GM18498 (cell line): Measurements from ENCODE around the gene AGPAT2.

Experiments
- ATAC-seq: cut with Tn5 transposase; IDR thresholded peaks from one replicate; pipeline ENCODE4 v1.9.1; 2021; ENCODE audit warnings: mild to moderate bottlenecking, moderate library complexity; ENCODE audit not compliant: unreplicated experiment

Gene AGPAT2

DNA sequence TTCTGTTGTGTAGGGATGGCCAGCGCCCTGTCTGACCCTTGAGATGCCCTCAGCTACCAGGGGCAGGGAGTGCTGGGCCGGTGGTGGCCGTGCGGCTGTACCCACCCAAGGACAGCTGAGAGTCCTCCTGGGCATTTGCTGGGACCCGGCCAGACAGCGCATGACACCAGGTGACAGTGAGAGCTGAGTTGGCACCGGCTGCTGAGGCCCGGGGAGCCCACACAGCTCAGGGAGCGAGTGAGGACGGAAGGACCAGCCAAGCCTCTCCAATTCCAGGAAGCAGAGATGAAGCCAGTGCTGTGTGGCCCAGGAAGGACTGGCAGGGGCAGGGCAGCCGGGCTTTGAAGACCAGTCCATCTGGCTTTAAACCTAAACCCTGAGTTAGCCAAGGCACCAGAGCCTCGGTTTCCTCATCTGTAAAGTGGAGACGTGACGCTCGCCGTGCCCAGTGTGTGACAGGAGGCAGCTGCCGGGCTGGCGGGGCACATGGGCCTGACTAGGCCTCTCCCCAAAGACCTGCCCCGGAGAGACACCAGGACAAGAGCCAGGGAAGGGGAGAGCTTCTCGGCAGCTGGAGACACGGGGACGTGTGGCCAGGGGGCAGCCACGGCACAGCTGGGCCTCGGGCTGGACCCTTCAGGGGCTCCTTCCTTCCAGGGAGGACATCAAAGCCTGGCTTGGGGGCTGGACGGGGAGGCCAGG, 3.0 kb upstream of the AGPAT2 start:
- no peak for ATAC-seq

DNA sequence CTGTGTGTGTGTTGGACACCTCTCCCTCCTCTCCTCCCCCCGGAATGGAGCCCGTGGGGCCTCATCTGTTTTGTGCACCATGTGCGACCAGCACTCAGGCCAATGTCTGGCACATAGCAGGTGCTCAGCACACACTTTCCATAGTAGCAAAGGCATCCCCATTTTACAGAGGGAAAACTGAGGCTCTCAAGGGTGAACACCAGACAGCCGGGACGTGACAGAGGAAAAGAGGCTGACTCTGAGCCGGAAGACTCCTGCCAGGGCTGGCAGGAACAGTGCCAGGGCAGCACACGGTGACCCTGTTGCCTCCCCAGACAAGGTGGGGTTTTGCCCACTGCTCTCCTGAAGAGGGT, 1.8 kb upstream of the AGPAT2 start:
- no peak for ATAC-seq

DNA sequence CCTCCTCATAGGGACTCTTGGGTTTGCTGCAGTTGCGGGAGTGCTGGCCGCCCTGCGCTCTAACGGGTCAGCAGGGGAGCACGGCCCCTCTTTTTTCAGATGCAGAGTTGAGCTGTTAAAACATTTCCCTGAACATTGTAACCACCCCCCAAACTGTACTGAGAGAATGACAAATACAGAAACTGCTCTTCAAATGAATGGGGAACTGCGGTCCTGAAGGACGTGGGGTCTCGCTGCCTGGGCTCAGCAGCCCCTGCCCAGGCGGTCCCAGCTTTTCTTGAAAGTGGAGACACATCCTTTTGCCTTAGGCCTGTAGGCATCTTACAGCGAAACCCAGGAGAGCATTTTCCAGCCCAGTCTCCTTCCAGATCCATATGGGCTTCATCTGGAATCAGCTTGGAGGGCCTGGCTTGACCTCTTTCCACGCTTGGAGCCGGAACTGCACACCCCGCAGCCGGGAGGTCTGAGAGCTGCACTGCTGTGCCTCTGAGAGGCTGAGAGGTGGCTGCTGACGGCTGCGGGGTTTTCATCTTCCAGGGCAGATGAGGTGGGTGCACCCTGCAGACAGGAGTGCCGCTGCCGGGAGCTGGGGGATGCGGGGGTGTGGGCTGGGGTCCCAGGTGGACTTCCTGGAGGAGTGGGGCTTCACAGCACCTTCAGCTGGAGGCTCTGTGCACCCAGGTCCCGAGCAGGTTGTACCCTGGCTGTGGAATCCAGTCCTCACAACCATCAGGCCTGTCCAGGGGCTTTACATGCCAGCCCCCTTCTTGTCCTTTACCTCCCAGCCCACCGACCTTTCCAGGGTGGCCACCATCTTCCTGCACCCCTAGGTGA, 1.2 kb upstream of the AGPAT2 start:
- no peak for ATAC-seq

DNA sequence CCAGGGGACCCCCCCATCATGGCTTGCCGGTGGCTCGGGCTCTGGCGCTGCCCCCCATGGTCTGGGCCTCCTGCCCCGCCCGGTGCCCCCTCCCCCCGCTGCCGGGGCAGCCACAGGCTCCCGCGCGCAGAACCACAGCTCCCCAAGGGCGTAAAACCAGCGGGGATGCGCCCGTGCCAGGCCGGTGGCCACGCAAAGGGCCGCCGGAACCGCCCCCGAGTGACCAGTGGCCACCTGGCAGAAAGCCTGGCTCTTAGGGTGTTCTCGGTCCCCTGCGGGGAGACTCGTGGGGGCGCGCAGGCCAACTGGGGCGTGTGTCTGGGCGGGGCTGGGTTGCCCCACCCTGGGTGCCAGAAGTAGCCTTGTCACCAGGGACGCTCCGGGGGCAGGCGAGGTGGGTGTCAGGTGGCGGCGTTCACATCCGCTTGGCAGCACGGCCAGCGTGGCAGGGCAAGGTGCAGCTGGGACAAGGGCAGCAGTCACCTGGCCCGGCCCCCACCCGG, 515 bp upstream of the AGPAT2 start:
- ATAC-seq: peak; percentile 22

DNA sequence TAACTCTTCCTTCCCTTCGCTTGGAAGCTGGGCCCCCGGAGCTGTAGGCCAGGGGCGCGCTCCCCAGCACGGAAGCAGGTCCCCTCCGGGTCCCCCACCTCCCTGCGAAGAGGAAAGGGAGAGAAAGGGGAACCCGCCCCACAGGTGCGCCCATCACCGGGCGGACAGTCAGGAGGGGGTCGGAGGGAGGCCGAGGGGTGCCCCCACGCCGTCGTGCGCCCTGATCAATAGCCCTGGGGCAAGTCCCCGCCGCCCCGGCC, 793 bp downstream of the AGPAT2 start:
- no peak for ATAC-seq

DNA sequence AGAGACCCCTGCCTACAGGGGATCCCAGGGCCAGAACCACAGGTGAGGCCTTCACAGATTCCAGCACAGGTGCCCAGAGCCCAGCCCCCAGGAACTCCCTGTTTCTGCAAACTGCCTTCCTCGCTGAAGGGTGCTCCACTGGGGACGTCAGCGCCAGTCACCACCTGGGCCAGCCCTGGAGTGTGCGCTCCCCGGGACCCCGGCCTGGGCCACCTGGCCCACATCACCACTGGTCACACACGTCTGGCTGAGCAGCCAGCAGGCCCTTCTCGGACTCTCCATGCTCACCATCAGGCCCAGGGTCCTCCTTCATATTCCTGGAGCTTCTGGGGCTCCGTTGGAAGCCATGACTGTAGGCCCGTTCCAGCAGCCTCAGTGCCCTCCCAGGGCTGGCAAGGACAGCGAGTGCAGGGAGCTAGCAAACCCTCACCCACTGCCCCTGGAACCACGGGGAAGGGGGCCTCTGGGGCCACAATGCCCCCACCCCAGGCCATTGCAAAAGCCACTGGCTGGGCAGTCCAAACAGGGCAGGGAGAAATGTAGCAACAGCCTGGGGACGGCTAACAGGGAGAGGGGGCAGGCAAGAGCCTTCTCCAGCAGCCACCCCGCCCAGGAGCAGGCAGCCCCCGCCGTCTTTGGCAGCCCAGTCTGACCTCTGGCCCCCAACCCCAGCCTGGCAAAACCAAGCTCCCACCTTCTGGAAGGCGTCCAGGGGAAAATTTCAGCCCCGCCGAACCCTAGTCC, 1.3 kb downstream of the AGPAT2 start:
- no peak for ATAC-seq

DNA sequence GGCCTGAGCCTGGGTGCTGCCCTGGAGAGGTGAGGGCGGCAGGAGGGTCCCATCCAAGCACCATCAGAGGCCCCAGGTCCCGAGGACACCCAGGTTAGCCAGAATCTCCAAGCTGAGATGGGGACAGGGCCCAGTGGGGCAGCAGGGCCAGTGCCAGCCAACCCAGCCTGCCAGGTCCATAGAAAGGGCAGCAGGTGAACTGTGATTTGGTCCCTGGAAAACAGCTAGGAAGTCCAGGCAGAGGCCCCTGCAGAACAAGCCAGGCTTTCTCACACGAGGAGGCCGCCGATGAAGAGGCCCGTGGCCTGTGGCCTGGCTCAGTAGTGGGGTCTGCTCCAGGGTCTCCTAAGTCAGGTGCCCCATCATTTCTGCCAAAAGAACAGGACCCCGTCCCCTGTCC, 2.0 kb downstream of the AGPAT2 start:
- no peak for ATAC-seq

DNA sequence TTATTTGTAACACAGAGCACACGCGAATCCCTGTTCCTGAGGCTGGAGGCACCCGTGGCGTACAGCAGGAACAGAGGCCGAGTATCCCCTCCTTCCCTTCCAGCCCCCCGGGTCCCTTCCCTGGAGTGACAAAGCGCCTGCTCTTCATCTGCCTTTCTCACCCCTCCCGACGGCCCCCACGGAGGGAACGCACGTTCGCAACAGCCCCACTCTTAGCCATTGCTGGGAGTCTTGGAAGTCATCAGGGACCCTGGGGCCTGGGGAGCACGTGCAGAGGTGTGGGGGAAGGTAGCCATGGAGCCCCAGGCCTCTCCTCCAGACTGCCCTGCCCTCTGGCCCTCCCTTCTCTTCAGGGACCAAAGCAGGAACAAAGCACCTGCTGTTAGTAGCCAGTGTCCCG, 2.5 kb downstream of the AGPAT2 start:
- no peak for ATAC-seq

DNA sequence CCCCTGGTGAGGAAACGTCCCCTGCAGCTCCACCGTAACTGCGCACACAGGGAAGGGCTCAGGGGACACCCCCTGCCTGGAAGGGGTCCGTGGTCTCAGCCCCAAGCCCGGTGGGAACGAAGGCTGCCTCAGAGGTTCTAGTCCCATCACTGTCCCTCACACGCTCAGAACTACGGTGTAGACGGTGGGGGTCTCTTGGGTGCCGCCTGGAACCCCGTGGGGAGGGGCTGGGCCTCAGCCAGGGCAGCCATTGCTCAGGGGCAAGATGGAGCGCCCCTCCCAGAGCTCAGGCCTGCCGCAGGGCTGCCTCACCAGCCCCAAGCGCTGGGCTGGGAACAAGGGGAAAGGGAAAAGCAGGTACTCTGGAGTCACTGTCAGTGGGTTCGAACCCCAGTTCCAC, 2.9 kb downstream of the AGPAT2 start:
- no peak for ATAC-seq

DNA sequence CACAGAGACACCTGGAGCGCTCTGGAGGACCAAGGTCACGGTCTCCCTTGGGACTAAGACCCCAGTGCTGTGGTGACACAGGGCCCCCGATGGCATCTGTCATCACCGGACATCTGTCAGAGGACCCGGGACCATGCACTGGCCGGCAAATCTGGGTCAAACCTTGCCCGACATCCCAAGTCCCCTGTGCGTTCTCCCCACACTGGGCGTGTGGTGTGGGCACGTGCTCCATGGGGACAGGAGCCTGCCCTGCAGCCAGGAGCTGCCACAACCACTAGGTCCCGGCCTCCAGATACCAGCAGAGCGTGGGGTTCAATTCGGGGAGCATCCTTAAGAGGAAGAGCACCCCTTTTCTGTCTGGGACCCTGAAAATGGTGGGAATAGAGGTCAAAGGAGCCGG, 3.5 kb downstream of the AGPAT2 start:
- no peak for ATAC-seq

DNA sequence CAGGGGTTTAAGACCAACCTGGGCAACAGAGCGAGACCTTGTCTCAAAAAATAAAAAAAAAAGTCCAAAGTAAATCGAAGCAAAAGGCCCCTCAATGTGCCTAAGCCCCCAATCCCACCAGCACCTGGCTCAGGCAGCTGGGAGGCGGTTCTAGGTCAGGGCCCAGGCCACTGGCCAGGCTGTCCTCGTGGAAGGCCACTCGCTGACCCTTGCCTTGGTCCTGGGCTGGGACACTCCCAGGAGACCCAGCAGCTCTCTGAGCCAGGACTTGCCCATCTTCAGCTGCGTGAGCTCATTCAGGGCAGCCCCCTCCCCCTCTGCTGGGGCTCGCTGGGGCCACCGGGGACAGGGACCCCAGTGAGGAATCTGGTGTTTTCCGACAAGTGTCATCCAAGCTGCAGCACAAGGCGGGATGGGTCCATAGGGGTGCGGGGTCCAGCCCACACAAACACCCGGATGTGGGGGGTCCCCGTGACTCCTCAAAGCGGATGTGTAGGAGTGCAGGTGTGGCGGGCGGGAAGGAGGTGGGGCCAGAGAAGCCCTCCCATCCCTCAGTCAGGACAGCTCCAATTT, 4.0 kb downstream of the AGPAT2 start:
- ATAC-seq: no peak

DNA sequence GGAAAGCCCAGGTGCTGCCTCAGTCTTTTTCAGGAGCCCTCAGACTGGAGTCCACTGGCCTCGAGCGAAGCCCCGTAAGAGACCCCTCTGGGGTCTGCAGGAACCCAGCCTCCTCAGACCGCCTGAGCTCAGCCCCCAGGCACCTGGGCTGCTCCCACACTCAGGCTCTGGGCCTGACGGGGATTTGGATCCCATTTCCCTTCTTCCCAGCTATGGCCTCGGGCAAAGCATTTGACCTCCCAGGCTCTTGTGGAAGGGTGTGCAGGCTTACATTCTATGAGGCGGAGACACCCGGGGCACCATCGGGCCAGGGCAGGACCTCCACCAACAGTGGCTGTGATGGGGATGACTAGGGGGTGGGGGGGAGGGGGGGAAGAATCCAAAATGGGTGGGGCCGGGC, 4.5 kb downstream of the AGPAT2 start:
- ATAC-seq: no peak

DNA sequence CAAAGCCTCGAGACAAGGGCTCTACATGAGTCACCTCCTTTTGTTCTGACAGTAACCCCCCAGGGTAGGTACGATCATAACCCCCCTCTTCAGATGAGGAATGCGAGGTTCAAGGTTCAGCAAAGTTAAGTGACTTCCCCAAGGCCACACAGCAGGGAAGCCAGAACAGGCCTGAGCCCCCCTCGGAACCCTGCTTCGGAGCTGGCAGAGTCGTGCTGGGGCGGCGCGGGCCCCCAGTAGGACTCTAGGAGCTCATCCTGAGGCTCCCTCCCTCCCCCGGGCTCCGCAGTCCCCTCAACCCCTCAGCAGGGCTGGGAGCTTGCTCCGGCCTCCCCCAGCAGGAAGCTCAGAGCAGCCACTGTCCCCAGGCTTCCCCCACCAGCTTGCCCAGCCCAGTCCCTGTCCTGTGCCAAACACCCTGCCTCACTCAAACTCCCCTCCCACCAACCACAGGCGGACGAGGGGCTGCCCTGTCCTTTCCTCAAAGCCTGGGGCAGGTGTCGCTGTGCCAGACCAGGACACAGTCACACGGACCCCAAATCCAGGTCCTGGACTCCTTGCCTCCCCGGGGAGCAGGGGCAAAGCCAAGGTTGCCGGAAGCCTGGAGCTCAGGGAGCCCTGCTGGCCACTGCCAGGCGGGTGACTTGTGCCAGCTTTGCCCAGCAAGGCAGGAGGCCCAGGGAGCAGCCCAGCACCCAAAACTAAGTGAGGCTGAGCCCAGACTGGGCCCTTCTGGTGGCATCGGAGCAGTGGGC, 5.1 kb downstream of the AGPAT2 start:
- no peak for ATAC-seq

DNA sequence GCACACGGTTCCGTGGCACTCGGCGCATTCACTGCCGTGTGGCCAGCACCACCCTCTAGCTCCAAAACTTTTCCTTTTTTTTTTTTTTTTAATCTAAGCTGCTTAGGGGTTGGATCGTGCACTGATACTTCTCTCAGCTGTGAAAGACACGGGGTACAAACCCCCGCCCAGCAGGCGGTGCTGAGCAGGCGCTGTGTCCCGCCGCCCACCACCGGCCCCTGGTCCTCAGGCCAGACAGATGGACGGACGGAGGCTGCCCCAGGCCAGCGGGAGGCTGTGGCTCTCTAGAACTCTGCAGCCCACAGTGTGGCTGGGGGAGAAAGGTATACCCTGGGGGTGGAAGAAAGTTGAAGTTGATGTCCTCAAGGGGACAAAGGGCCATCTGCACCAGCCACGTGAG, 6.2 kb downstream of the AGPAT2 start:
- no peak for ATAC-seq

DNA sequence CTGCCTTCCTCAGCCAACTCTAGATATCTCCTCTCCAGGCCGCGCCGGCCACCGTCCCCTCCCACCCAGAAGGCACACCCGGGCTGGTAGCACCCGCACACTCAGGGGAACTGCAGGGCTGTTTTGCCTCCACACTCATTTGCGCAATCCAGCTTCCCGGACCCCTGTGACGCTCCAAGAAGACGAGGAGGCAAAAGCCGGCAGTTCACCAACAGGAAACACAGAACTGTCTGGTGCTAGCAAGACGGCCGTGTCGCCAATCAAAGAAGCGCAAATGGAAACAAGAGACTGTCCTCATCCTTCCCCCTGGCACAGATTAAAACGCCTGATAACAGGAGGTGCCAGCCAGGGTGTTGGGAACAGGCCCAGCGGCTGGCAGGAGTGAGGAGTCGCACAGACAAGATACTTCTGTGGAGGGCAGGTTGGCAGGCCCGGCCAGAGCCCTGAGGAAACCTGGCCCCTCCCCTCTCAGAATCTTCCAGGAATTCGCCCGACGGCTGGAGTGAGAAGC, 7.8 kb downstream of the AGPAT2 start:
- ATAC-seq: no peak

DNA sequence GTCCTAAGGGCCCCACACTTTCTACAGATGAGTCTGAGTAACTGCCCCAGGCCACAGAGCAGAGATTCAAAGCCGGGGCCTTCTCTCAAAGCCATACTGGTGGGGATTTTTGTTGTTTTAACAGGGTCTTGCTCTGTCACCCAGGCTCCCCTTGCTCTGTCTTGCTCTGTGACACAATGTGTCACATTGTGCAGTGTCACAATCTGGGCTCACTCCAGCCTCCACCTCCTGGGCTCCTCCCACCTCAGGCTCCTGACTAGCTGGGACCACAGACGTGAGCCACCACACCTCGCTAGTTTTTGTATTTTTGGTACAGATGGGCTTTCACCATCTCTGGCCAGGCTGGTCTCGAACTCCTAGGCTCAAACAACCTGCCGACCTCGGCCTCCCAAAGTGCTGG, 8.6 kb downstream of the AGPAT2 start:
- no peak for ATAC-seq

DNA sequence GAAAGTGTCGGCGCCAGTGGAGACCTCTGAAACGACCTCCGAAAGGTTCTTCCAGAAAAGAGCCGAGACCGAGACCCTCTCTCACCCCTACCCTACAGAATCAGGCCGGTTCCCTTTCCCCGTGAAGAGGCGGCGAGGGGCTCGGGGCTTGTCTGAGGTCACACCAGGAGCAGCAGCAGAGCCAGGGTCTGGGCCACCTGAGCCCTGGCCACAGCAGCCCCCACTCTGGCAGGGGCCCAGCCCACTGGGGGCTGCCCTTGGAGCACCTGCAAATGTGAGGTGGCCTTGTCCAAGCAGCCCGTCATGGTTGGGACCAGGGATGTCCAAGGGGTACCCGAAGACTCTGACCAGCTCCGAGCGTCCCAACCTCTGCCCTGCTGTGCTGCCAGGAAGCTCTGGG, 9.2 kb downstream of the AGPAT2 start:
- ATAC-seq: no peak

DNA sequence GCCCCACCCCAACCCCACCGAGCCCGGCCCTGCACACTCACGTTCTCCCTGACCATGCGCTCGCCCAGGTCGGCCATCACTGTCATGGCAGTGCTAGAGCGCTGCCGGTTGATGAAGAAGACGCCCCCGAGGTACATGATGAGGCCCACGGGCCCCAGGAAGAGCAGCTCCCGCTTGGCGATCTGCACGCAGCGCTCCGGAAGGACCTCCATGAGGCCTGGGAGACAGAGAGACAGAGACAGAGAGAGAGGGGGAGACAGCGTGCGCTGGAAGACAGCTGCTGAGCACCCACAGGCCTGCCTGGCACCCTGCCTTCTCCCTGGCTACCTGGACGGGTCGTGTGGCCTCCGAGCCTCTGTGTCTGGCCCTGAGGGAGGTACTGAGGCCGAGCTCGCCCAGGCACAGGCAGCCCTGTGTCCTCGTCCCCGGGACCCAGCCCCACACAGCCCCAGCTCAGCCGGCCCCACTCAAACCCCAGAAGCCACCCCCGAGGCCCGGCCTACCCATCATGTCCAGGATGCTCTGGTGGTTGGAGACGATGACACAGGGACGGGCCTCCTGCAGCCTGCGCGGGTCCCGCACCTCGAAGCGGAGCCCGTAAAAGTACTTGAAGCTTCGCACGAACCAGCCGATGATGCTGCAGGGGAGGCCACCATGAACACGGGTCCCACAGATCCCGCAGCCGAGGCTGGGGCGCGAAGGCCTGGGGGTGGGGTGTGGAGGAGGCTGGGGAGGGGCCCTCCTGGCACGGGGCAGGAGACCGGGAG, 10.2 kb downstream of the AGPAT2 start:
- ATAC-seq: no peak

DNA sequence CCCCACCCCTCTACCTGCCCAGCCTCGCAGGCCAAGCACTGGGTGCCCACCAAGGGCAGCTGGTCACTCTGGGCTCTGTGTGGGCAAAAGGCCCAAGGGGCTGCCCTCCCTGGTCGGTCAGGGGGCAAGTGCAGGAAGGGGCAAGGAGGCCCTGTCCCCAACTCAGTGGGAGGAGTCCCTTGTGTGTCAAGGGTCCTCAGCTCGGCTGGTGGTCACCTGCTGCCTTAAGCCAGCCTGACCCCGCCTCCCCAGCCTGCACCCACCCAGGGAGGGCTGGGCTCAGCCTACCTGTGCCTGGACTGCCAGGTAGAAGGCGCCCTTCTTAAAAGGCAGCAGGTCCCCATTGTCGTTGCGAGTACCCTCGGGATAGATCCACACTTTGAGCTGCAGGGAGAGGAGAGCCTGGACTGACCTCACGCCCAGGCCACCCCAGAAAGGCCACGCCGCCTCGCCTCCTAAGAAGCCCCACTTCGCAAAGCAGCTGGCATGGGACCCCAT, 10.9 kb downstream of the AGPAT2 start:
- no peak for ATAC-seq
